Activated CD8-positive, alpha-beta memory T cell treated with anti-CD3 and anti-CD28 coated beads, Interleukin-2, amount 10 ng/mL, durations not matched to agents 7 days and 5 days (primary cell): ENCODE measurements around the gene PCDHGB4. TPM values are rescaled to one million over a fixed set of nuclear protein-coding genes. Genes with fewer than 3 reads are reported as not detected.
"Not testable (repeated sequence)": the region's sequence is repeated elsewhere in the genome, so short reads cannot be mapped to it uniquely, and the experiment has no call there.

Experiments
- ATAC-seq: fragments of 150-1000 bp; cut with Tn5 transposase; one replicate; pipeline ENCODE4 v1.10.0; 2021; ENCODE audit warnings: moderate library complexity
- CTCF ChIA-PET: fragments of 350-600 bp; sonication (Branson Sonifier 250); formaldehyde crosslinking; loops from one replicate; lab custom pipeline; 2021; ENCODE audit warnings: antibody characterized with exemption; lab: Charles Lee
- DNase-seq: peaks from one replicate; pipeline ENCODE4 v3.0.0-alpha.2; 2020
- H3K27ac Mint-ChIP-seq: one replicate; pipeline ENCODE4 v1.8.0; 2021; ENCODE audit warnings: mild to moderate bottlenecking, mixed read lengths
- H3K27me3 Mint-ChIP-seq: one replicate; pipeline ENCODE4 v1.8.0; 2021; ENCODE audit warnings: mixed read lengths
- H3K36me3 Mint-ChIP-seq: one replicate; pipeline ENCODE4 v1.8.0; 2021; ENCODE audit warnings: mild to moderate bottlenecking, mixed read lengths
- H3K4me1 Mint-ChIP-seq: one replicate; pipeline ENCODE4 v1.8.0; 2021; ENCODE audit warnings: mixed read lengths
- H3K4me3 Mint-ChIP-seq: one replicate; pipeline ENCODE4 v1.8.0; 2021; ENCODE audit warnings: mild to moderate bottlenecking, moderate library complexity, mixed read lengths
- H3K9me3 Mint-ChIP-seq: one replicate; pipeline ENCODE4 v1.8.0; 2022; ENCODE audit warnings: low read depth, mixed read lengths
- total RNA-seq, 2 experiments: library from RNA; stranded (reverse); gene quantifications; one replicate each; pipeline ENCODE4 v1.2.3, GENCODE V29; 2021

PCDHGB4 gene
- total RNA-seq, 2 experiments from 2014 or later = 0.07 to 0.09 TPM

- Mint-ChIP-seq H3K4me3 (no peak within 1 kb of the TSS), H3K27me3 (peaks cover 53% of the 10 kb centered on the region), H3K4me1 (peaks cover 2% of the 10 kb centered on the region), H3K36me3 (no peaks in the 10 kb centered on the region), H3K27ac (no peak within 1 kb of the TSS), H3K9me3 (peaks cover 24% of the 10 kb centered on the region)
- CTCF ChIA-PET = interaction anchor here (1.7 kb wide), 1 partner anchor 56 kb away, joined by 4 read pairs; the partner anchor contains the start of gene PCDHGA12
- ATAC-seq = no peak
- DNase-seq = no peak
Measured at GRCh38 chr5:141373673-141374317, 13.7 kb upstream of the PCDHGB4 start, which contains the start of gene PCDHGA6. Gene PCDHGA6, plus strand, starts transcription at chr5:141373891. Its CDS starts 193 bp downstream, at chr5:141374084.

DNA sequence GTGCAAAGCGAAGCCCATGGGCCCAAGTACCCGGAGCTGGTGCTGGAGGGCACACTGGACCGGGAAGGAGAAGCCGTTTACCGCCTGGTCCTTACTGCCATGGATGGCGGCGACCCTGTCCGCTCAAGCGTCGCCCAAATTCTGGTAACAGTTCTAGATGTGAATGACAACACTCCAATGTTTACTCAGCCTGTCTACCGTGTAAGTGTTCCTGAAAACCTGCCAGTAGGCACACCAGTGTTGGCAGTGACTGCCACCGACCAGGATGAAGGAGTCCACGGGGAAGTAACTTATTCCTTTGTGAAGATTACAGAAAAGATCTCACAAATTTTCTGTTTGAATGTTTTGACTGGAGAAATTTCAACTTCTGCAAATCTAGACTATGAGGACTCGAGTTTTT, 12.9 kb upstream of the PCDHGB4 start:
- H3K4me1 Mint-ChIP-seq = peaks cover 2% of the 10 kb centered on the region
- H3K4me3 Mint-ChIP-seq = no peak overlapping the region
- CTCF ChIA-PET = interaction anchor here (1.7 kb wide), 1 partner anchor 55 kb away, joined by 4 read pairs; the partner anchor contains the start of gene PCDHGA12
- H3K9me3 Mint-ChIP-seq = peaks cover 25% of the 10 kb centered on the region
- no peaks in the 10 kb centered on the region for H3K36me3 Mint-ChIP-seq
- DNase-seq (no peak), ATAC-seq (no peak)
- no peak overlapping the region for H3K27ac Mint-ChIP-seq
- peaks cover 54% of the 10 kb centered on the region for H3K27me3 Mint-ChIP-seq

DNA sequence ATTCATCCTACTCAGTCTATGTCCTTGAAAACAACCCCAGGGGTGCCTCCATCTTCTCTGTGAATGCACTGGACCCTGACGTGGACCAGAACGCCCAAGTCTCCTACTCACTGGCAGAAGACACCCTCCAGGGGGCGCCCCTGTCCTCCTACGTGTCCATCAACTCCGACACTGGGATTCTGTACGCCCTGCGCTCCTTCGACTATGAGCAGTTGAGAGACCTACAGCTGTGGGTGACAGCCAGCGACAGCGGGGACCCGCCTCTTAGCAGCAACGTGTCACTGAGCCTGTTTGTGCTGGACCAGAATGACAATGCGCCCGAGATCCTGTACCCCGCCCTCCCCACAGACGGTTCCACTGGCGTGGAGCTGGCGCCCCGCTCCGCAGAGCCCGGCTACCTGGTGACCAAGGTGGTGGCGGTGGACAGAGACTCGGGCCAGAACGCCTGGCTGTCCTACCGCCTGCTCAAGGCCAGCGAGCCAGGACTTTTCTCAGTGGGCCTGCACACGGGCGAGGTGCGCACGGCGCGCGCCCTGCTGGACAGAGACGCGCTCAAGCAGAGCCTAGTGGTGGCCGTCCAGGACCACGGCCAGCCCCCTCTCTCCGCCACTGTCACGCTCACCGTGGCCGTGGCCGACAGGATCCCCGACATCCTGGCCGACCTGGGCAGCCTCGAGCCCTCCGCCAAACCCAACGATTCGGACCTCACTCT, 11.9 kb upstream of the PCDHGB4 start:
- H3K36me3 Mint-ChIP-seq, DNase-seq, CTCF ChIA-PET, H3K4me1 Mint-ChIP-seq, ATAC-seq, H3K27ac Mint-ChIP-seq, H3K4me3 Mint-ChIP-seq: not testable (repeated sequence)
- peaks cover 49% of the 10 kb centered on the region for H3K27me3 Mint-ChIP-seq
- H3K9me3 Mint-ChIP-seq = peaks cover 25% of the 10 kb centered on the region

GRCh38 chr5:141382469-141383294, 4.8 kb upstream of the PCDHGB4 start, which contains the start of gene PCDHGA7:
Gene PCDHGA7, plus strand, starts transcription at chr5:141382742. Its CDS starts 158 bp downstream, at chr5:141382900.
- Mint-ChIP-seq H3K4me3 (no peak within 1 kb of the TSS), H3K36me3 (peaks cover 2% of the 10 kb centered on the region), H3K27ac (peak within 1 kb of the TSS; percentile 28), H3K9me3 (peaks cover 7% of the 10 kb centered on the region), H3K27me3 (peaks cover 57% of the 10 kb centered on the region), H3K4me1 (no peaks in the 10 kb centered on the region)
- DNase-seq = no peak
- ATAC-seq = no peak
- CTCF ChIA-PET = interaction anchor here (0.9 kb wide), 1 partner anchor 13 kb away, joined by 3 read pairs; no protein-coding TSS in a partner anchor

DNA sequence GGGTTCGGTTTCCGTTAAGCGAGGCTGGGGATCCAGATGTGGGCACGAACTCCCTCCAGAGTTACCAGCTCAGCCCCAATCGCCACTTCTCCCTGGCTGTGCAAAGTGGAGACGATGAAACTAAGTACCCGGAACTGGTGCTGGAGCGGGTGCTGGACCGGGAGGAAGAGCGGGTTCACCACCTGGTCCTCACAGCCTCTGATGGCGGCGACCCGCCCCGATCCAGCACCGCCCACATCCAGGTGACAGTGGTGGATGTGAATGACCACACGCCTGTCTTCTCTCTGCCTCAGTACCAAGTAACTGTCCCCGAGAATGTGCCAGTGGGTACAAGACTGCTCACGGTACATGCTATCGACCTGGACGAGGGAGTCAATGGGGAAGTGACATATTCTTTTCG, 4.2 kb upstream of the PCDHGB4 start:
- Mint-ChIP-seq H3K27ac (peak overlapping the region; percentile 28), H3K9me3 (peaks cover 7% of the 10 kb centered on the region), H3K4me1 (no peaks in the 10 kb centered on the region), H3K36me3 (peaks cover 2% of the 10 kb centered on the region), H3K4me3 (no peak overlapping the region), H3K27me3 (peaks cover 59% of the 10 kb centered on the region)
- CTCF ChIA-PET = interaction anchor here (0.9 kb wide), 1 partner anchor 12 kb away, joined by 3 read pairs; no protein-coding TSS in a partner anchor
- DNase-seq = no peak
- ATAC-seq = no peak

- no peak overlapping the region for H3K27ac Mint-ChIP-seq
- H3K36me3 Mint-ChIP-seq = peaks cover 5% of the 10 kb centered on the region
- H3K9me3 Mint-ChIP-seq = peaks cover 9% of the 10 kb centered on the region
- no peak for DNase-seq
- CTCF ChIA-PET = no interaction called here
- H3K4me1 Mint-ChIP-seq = no peaks in the 10 kb centered on the region
- no peak for ATAC-seq
- peaks cover 58% of the 10 kb centered on the region for H3K27me3 Mint-ChIP-seq
- no peak overlapping the region for H3K4me3 Mint-ChIP-seq
Measured at GRCh38 chr5:141384471-141385267, 2.8 kb upstream of the PCDHGB4 start.

GRCh38 chr5:141388661-141389060, 1.2 kb downstream of the PCDHGB4 start:
- H3K9me3 Mint-ChIP-seq = peaks cover 18% of the 10 kb centered on the region
- H3K27ac Mint-ChIP-seq = no peak overlapping the region
- no peaks in the 10 kb centered on the region for H3K4me1 Mint-ChIP-seq
- peaks cover 48% of the 10 kb centered on the region for H3K27me3 Mint-ChIP-seq
- no peak overlapping the region for H3K4me3 Mint-ChIP-seq
- ATAC-seq (no peak), DNase-seq (no peak)
- CTCF ChIA-PET = interaction anchor here (1.5 kb wide), 1 partner anchor 41 kb away, joined by 3 read pairs; the partner anchor contains the start of gene PCDHGA12
- peaks cover 4% of the 10 kb centered on the region for H3K36me3 Mint-ChIP-seq

GRCh38 chr5:141389153-141390042, 1.9 kb downstream of the PCDHGB4 start:
- Mint-ChIP-seq H3K4me1 (no peaks in the 10 kb centered on the region), H3K9me3 (peaks cover 18% of the 10 kb centered on the region), H3K27ac (no peak overlapping the region), H3K4me3 (no peak overlapping the region), H3K27me3 (peaks cover 50% of the 10 kb centered on the region), H3K36me3 (peaks cover 4% of the 10 kb centered on the region)
- DNase-seq = no peak
- no peak for ATAC-seq
- CTCF ChIA-PET = no interaction called here

- CTCF ChIA-PET = interaction anchor here (1.0 to 1.3 kb wide), 2 partner anchors 28 to 120 kb away, joined by 3 read pairs; partner anchors contain the start of gene PCDHGA11
- no peak within 1 kb of the TSS for H3K27ac Mint-ChIP-seq
- peaks cover 40% of the 10 kb centered on the region for H3K27me3 Mint-ChIP-seq
- H3K36me3 Mint-ChIP-seq = peaks cover 7% of the 10 kb centered on the region
- DNase-seq (no peak), ATAC-seq (no peak)
- no peaks in the 10 kb centered on the region for H3K4me1 Mint-ChIP-seq
- no peak within 1 kb of the TSS for H3K4me3 Mint-ChIP-seq
- peaks cover 15% of the 10 kb centered on the region for H3K9me3 Mint-ChIP-seq
Measured at GRCh38 chr5:141392429-141393198, 5.1 kb downstream of the PCDHGB4 start, which contains the start of gene PCDHGA8. Gene PCDHGA8, plus strand, starts transcription at chr5:141392633. Its CDS starts 181 bp downstream, at chr5:141392814.

GRCh38 chr5:141393267-141393666, 5.8 kb downstream of the PCDHGB4 start:
- Mint-ChIP-seq H3K27me3 (peaks cover 41% of the 10 kb centered on the region), H3K4me3 (no peak overlapping the region), H3K9me3 (peaks cover 15% of the 10 kb centered on the region), H3K36me3 (peaks cover 7% of the 10 kb centered on the region), H3K4me1 (no peaks in the 10 kb centered on the region), H3K27ac (no peak overlapping the region)
- ATAC-seq (no peak), DNase-seq (no peak)
- CTCF ChIA-PET = interaction anchor here (1.0 to 1.3 kb wide), 2 partner anchors 28 to 120 kb away, joined by 3 read pairs; partner anchors contain the start of gene PCDHGA11
